Mesenchymal stem cell (in vitro differentiated cells and primary cell): ENCODE measurements around the gene MITD1. TPM values are rescaled to one million over a fixed set of nuclear protein-coding genes. Genes with fewer than 3 reads are reported as not detected.

Source experiments
- small RNA-seq: library from polyadenylated mRNA; stranded (forward); fragments of <200 nt; extraction: miRNeasy Mini kit (QIAGEN cat#:217004); gene quantifications from one replicate; pipeline ENCODE3, GENCODE V24; 2013; ENCODE audit warnings: low read depth

The MITD1 gene

Small RNA genes lying within 50 kb of the gene (small RNA-seq; reads per million reads assigned to genes)
- not detected for gene AC092587.1
